Stomach (tissue), 4 donors: ENCODE data around the gene CNTFR.

Experiments
- EP300 ChIP-seq: sonication (generic); formaldehyde crosslinking; IDR thresholded peaks from one replicate; pipeline ENCODE4 v1.6.1; 2017; ENCODE audit warnings: antibody characterized with exemption
- POLR2A ChIP-seq, 4 donors: fragments of 450-650 bp; IDR thresholded peaks; one replicate each; pipeline ENCODE4 v1.6.1; 2016; ENCODE audit warnings: antibody characterized with exemption in 4 of 4, control low read depth in 2 of 4, mild to moderate bottlenecking in 1 of 4, moderate library complexity in 1 of 4
- POLR2AphosphoS5 ChIP-seq, 3 donors: sonication (generic); formaldehyde crosslinking; IDR thresholded peaks; one replicate each; pipeline ENCODE4 v1.6.1; 2016; ENCODE audit warnings: antibody characterized with exemption in 3 of 3
- TF ChIP-seq, protein P1 (sequence below), 7 experiments: fragments of 450-650 bp in 4 of 7; fragments of 200-600 bp in 3 of 7; sonication (generic) in 3 of 7; IDR thresholded peaks; one replicate each; pipeline ENCODE4 v1.5.1; 2016 to 2019; ENCODE audit warnings: antibody characterized with exemption in 7 of 7, control low read depth in 2 of 7, mild to moderate bottlenecking in 1 of 7

GRCh38 chr9:34563262-34563661 lies 26.3 kb downstream of the CNTFR start:
- TF ChIP-seq, protein P1, sequence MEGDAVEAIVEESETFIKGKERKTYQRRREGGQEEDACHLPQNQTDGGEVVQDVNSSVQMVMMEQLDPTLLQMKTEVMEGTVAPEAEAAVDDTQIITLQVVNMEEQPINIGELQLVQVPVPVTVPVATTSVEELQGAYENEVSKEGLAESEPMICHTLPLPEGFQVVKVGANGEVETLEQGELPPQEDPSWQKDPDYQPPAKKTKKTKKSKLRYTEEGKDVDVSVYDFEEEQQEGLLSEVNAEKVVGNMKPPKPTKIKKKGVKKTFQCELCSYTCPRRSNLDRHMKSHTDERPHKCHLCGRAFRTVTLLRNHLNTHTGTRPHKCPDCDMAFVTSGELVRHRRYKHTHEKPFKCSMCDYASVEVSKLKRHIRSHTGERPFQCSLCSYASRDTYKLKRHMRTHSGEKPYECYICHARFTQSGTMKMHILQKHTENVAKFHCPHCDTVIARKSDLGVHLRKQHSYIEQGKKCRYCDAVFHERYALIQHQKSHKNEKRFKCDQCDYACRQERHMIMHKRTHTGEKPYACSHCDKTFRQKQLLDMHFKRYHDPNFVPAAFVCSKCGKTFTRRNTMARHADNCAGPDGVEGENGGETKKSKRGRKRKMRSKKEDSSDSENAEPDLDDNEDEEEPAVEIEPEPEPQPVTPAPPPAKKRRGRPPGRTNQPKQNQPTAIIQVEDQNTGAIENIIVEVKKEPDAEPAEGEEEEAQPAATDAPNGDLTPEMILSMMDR (IDR thresholded peaks at IDR 0.05) = no peak
- TF ChIP-seq POLR2A (IDR thresholded peaks at IDR 0.05) (no peak), POLR2AphosphoS5 (IDR thresholded peaks at IDR 0.05) (no peak), EP300 (no peak)
